Hematopoietic multipotent progenitor cell treated with erythropoietin and hydrocortisone succinate and interleukin-3 and kit ligand, for 6 days (in vitro differentiated cells): ENCODE measurements around the gene ZNF385B.

Experiments
- DNase-seq: peaks from one replicate; pipeline ENCODE4 v3.0.0-alpha.2; 2015

The ZNF385B gene

DNA sequence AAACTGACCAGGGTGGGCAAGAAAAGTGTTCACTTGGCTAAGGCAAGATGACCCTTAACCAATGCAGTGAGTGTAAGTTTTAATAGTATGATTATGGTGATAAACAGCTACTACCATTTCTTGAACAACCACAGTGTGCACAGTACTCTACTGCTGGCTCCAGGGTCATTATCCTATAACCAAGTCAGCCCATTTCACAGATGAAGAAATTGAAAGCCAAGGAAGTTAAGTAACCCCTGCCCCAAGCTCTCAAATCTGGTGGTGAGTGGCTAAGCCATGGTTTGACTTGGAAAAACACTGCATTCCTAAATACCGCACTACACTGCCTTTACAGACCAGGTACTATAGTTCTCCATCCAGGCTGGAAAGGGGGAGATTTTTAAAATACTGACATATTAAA, 5.7 kb downstream of the ZNF385B start:
- DNase-seq, result no peak

- no peak for DNase-seq
Measured at GRCh38 chr2:179854891-179855290, 6.5 kb downstream of the ZNF385B start.

DNA sequence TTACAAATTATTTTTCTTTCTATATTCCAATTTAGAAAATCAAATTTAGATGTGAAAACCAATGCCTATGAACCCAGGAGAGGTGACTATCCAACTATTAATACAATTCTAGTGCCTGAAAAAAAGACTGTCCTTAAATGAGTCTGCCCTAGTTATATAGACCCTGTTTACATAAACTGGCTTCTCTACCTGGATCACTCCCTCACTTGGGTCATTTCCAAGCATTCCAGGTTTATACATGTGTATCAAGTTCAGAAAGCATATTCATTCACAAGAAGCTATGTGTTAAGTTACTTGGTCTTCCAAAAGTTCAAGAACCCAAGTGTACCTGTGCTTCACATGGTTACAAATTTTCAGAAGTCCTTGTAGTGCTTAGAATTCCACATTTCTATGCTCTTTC, 8.3 kb downstream of the ZNF385B start:
- DNase-seq, result no peak

- DNase-seq, result no peak
Measured at GRCh38 chr2:179850188-179850587, 11.2 kb downstream of the ZNF385B start.

- DNase-seq, result no peak
Measured at GRCh38 chr2:179849719-179850118, 11.7 kb downstream of the ZNF385B start.

- no peak for DNase-seq
Measured at GRCh38 chr2:179843541-179843940, 17.9 kb downstream of the ZNF385B start.

- peak; percentile 28 for DNase-seq
Measured at GRCh38 chr2:179842498-179843153, 18.8 kb downstream of the ZNF385B start.

DNA sequence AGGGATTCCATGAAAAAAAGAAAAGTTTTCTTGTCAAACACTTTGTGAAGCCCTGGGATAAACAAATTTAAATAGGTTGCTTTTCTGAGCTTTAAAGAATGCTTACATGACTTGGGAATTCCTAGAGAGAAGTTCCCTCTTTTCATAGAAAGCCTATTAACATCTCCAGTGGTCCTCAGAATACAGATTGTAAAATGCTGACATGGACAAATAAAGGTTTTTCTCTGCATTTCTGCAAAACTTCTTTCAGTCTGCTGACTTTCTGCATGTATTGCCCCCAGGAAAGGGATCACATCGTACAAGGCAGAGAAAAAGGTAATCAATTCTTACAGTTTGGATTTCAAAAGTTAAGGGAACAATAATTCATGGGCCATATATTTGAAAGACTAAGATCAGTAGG, 20.6 kb downstream of the ZNF385B start:
- DNase-seq, result no peak

- DNase-seq, result no peak
Measured at GRCh38 chr2:179837408-179837807, 24.0 kb downstream of the ZNF385B start.

DNA sequence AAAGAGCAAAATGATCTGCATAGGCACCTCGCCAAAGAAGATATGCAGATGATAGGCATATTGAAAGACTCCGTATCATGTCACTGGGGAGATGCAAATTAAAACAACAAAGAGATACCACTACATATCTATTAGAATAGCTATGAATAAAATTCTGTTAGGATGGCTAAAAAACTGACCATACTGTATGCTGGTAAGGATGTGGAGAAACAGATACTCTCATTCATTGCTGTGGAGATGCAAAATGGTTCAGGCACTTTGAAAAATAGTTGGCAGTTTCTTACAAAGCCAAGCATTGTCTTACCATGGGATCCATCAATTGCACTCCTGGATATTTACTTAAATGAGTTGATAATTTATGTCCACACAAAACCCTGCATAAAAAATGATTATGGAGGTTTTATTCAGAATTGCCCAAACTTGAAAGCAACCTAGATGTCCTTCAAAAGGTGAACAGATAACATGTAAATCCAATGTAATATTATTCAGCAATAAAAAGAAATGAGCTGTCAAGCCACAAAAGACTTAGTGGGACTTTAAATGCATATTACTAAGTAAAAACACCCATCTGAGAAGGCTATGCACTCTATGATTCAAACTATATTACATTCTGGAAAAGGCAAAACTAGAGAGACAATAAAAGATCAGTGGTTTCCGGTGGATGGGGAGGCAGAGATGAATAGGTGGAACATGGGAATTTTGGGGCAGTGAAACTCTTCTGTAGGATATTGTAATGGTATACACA, 31.2 kb downstream of the ZNF385B start:
- no peak for DNase-seq

DNA sequence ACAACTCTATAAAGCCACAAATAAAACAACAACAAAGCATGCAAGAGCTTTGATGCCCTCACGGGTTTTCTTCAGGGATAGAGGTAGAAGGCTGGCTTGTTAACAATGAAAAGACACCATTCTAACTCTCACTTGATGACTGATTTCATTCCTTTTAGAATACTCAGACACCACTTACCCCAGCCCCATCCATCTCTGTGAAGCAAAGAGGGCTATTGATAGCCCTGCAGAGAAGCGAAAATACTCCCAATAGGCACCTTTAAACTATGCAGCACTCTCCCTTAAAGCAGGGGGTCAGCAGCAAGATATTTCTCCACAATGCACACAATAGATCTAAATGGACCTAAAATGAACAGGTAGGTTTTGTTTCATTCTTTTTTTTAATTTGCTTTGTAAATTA, 35.1 kb downstream of the ZNF385B start:
- DNase-seq, result no peak

- DNase-seq, result no peak
Measured at GRCh38 chr2:179825494-179825893, 35.9 kb downstream of the ZNF385B start.

DNA sequence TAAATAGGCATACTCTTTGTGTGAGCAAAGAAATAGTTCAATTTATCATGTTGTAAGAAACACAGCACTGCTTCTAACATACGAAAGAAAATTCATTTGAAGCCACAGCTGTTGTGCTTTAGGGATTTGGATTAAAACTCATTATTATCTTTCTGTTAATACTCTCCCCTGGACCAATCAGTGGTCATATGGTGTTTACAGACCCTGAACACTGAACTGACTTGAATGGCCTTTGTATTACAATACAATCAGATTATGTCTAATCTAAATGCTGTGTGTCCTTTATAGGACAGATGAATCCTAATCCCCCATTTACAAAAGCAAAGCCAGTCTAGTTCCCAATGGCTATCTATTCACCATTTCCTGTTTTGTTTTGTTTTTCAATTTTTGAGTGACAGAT, 36.5 kb downstream of the ZNF385B start:
- DNase-seq, result no peak

- DNase-seq, result no peak
Measured at GRCh38 chr2:179822540-179822939, 38.9 kb downstream of the ZNF385B start.

DNA sequence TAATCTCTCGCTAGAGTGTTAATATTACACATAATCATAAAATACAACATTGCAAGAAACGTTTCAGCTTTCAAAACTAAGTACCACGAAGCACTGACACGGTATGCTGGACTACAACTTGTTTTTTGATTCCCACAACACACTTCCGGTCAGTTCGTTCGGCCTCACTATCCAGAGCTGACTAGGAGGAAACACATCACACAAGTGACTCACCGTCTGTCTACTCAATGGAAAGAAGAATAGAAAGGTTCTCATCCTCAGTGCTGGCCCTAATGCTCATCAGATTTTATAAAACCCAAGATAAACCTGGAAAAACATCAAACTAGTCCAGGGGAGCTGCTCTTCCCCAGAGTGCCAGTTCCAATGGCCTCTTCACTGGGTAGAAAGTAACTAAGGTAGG, 42.9 kb downstream of the ZNF385B start:
- DNase-seq, result no peak

DNA sequence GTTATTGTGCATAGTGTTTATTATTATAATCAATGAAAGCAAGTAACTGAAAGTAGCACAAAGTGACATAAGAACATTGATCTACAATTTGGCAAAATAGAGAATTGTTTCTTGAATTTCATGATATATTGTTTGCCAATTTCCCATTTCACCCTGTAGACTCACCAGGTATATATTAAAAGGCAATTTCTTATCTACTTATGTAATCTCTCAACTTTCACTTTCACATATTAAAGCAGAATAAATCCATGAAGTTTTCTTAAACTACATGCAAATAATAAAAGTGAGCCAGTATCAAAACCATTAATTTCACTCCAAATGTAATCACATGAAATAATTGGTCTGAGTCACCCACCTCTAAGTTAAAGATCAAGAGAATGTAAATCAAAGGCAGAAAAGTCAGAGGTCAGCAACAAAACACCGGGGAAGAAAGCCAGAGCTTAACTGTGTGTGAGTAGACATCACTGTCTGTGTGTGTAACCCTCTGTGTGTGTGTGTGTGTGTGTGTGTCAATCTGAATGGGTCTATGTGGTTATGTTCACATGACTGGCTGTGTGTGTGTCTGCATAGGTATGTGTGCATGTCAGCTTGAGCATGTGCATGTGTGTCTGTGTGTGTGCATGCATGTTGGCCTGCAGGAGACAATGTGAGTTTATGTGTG, 44.1 kb downstream of the ZNF385B start:
- DNase-seq, result no peak

DNA sequence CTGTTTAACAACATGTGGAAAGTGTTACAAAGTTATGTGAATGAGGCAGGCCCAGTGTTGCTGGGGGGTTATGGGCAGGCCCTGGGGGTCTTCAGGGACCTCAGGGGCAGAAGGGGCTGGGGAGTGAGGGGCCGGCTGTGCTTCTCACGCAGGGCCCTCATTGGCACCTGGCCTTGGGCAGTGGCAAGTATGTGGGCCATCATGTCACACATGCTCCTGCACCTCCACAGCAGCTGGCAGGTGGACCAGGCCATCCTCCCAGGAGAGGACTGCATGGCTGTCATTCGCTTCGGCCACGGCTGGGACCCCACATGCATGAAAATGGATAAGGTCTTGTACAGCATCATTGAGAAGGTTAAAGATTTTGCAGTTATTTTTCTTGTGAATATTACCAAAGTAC, 47.4 kb downstream of the ZNF385B start:
- no peak for DNase-seq

DNA sequence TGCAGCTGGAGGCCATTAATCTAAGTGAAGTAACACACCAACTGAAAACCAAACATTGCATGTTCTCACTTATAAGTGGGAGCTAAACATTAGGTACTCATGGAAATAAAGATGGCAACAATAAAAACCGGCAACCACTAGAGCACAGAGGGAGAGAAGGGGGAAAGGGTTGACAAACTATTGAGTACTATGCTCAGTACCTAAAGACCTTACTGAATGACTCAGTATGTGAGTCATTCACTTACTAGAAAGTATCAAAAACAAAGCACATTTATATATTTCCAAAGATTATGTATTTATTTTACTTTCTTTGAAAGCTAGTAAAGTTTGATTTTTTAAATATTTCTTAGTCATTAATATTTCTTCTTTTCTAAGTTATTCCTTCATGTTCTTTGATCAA, 48.9 kb downstream of the ZNF385B start:
- no peak for DNase-seq

DNA sequence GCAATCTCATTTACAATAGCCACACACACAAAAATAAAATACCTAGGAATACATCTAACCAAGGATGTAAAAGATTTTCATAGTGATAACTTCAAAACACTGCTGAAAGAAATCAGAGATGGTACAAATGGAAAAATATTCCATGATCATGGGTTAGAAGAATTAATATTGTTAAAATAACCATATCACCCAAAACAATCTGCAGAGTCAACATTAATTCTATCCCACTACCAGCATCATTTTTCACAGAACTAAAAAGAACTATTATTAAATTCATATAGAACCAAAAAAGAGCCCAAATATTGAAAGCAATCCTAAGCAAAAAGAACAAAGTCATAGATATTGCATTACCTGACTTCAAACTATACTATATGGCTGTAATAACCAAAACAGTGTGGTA, 50.4 kb downstream of the ZNF385B start:
- DNase-seq, result no peak

GRCh38 chr2:179809606-179810005, 51.8 kb downstream of the ZNF385B start:
- no peak for DNase-seq

- no peak for DNase-seq
Measured at GRCh38 chr2:179805001-179805400, 56.4 kb downstream of the ZNF385B start.

GRCh38 chr2:179804206-179804605, 57.2 kb downstream of the ZNF385B start:
- DNase-seq, result no peak

GRCh38 chr2:179802051-179802882, 59.1 kb downstream of the ZNF385B start:
- DNase-seq, result no peak
